GM19463 (cell line): ENCODE data around the gene MBOAT1.
A peak's percentile ranks its signal among the peaks of the same experiment; 100 is the strongest.

Experiments
- ATAC-seq: cut with Tn5 transposase; IDR thresholded peaks from one replicate; pipeline ENCODE4 v1.9.1; 2021; ENCODE audit warnings: mild to moderate bottlenecking, moderate library complexity; ENCODE audit not compliant: unreplicated experiment

The MBOAT1 gene

GRCh38 chr6:20112241-20112640 lies 100.0 kb downstream of the MBOAT1 start:
- no peak for ATAC-seq

GRCh38 chr6:20110478-20110877 lies 101.8 kb downstream of the MBOAT1 start:
- no peak for ATAC-seq

- ATAC-seq: no peak
These were observed 102.7 kb downstream of the MBOAT1 start for GRCh38 chr6:20109526-20109925.

- no peak for ATAC-seq
These were observed 106.4 kb downstream of the MBOAT1 start for GRCh38 chr6:20105838-20106237.

GRCh38 chr6:20104696-20105095 lies 107.6 kb downstream of the MBOAT1 start:
- no peak for ATAC-seq

GRCh38 chr6:20102397-20103073 lies 109.7 kb downstream of the MBOAT1 start:
- no peak for ATAC-seq

GRCh38 chr6:20099156-20099555 lies 113.1 kb downstream of the MBOAT1 start:
- no peak for ATAC-seq

- no peak for ATAC-seq
These were observed 113.9 kb downstream of the MBOAT1 start for GRCh38 chr6:20098267-20098876.

GRCh38 chr6:20096536-20096935 lies 115.7 kb downstream of the MBOAT1 start:
- no peak for ATAC-seq

- no peak for ATAC-seq
These were observed 116.8 kb downstream of the MBOAT1 start for GRCh38 chr6:20095436-20095835.

GRCh38 chr6:20092071-20092566 lies 120.2 kb downstream of the MBOAT1 start:
- no peak for ATAC-seq

- no peak for ATAC-seq
These were observed 125.3 kb downstream of the MBOAT1 start for GRCh38 chr6:20086992-20087391.

GRCh38 chr6:20085817-20086216 lies 126.5 kb downstream of the MBOAT1 start:
- ATAC-seq: no peak

GRCh38 chr6:20084411-20084810 lies 127.9 kb downstream of the MBOAT1 start:
- no peak for ATAC-seq

GRCh38 chr6:20071998-20072397 lies 140.3 kb downstream of the MBOAT1 start:
- ATAC-seq: no peak

- no peak for ATAC-seq
These were observed 142.2 kb downstream of the MBOAT1 start for GRCh38 chr6:20070047-20070446.

GRCh38 chr6:20069021-20069522 lies 143.2 kb downstream of the MBOAT1 start:
- ATAC-seq: no peak

GRCh38 chr6:20068421-20068988 lies 143.8 kb downstream of the MBOAT1 start:
- ATAC-seq: no peak

GRCh38 chr6:20061952-20062351 lies 150.3 kb downstream of the MBOAT1 start:
- peak; percentile 56 for ATAC-seq

GRCh38 chr6:20060252-20060651 lies 152.0 kb downstream of the MBOAT1 start:
- ATAC-seq: no peak

GRCh38 chr6:20058912-20059311 lies 153.4 kb downstream of the MBOAT1 start:
- no peak for ATAC-seq
